ENCODE results near the gene NCBP3.

DNA sequence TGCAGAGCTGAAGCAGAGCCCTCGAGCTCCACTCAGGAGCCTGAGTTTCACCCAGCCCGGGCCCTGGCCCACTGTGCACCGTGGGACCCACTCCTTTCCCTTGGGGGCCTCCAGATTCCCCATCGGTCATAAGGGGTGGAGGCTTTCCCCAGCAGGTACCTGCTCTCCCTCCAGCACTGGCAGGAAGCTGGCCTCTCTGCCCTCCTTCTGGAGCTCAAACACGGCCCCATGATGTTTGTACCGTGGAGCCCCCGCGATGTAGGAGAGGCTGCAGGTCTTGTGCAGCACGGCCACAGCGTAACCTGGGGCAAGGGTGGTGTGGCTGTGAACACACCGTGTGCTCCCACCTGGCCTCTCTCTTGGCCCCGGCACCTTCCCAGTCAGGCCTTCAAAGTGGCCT, 92.4 kb downstream of the NCBP3 start:
- no peak for TF ChIP-seq GABPA (IDR thresholded peaks at IDR 0.05 in 1 of 2, conservative IDR thresholded peaks at IDR 0.05 in 1 of 2)
- TF ChIP-seq RXRA (IDR thresholded peaks at IDR 0.05), result no peak
- TF ChIP-seq, protein P1, sequence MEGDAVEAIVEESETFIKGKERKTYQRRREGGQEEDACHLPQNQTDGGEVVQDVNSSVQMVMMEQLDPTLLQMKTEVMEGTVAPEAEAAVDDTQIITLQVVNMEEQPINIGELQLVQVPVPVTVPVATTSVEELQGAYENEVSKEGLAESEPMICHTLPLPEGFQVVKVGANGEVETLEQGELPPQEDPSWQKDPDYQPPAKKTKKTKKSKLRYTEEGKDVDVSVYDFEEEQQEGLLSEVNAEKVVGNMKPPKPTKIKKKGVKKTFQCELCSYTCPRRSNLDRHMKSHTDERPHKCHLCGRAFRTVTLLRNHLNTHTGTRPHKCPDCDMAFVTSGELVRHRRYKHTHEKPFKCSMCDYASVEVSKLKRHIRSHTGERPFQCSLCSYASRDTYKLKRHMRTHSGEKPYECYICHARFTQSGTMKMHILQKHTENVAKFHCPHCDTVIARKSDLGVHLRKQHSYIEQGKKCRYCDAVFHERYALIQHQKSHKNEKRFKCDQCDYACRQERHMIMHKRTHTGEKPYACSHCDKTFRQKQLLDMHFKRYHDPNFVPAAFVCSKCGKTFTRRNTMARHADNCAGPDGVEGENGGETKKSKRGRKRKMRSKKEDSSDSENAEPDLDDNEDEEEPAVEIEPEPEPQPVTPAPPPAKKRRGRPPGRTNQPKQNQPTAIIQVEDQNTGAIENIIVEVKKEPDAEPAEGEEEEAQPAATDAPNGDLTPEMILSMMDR (IDR thresholded peaks at IDR 0.05; ENCODE audit: low read depth, low read length, missing input control), result no peak
